ENCODE data around the gene POLR1B.
"Not testable (repeated sequence)": the region's sequence is repeated elsewhere in the genome, so short reads cannot be mapped to it uniquely, and the experiment has no call there.

POLR1B gene

GRCh38 chr2:112540906-112541305, 1.4 kb upstream of the POLR1B start:
- DNase-seq (ENCODE audit: low read depth) = no peak

GRCh38 chr2:112541315-112542122, 746 bp upstream of the POLR1B start:
- peak; percentile 14 for DNase-seq (ENCODE audit: low read depth)

- DNase-seq (ENCODE audit: low read depth) = no peak
Observed at GRCh38 chr2:112542984-112543661, 858 bp downstream of the POLR1B start.

DNA sequence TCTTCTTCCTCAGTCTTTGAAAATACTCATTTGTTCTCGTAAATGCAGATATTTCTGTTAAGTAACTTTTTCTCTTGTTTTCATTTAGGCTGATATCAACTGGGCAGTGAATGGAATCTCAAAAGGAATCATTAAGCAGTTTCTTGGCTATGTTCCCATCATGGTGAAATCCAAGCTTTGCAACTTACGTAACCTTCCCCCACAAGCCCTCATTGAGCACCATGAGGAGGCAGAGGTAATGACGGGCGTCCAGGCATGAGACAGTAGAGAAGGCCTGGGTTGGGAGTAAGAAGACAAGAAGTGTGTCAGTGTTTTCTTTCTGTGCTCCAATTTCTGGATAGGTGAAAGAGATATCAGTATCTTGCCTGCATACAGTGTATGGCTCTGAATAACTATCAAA, 5.1 kb downstream of the POLR1B start:
- DNase-seq (ENCODE audit: low read depth) = peak; percentile 43

DNA sequence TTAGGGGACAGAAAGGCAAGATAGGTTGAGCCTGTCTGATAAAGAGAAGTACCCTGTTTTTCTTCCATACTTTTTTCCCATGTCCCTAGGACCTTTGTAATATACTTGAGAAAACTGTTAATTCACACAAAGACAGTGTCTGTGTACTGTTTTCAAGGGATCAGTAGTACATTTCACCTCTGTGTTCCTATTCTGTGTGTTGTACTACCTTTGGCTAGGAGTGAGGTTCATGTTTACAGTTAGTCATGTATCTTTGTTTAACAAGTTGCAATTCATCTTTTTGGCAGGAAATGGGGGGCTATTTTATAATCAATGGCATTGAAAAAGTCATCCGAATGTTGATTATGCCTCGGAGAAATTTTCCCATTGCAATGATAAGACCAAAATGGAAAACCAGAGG, 6.7 kb downstream of the POLR1B start:
- no peak for DNase-seq (ENCODE audit: low read depth)

DNA sequence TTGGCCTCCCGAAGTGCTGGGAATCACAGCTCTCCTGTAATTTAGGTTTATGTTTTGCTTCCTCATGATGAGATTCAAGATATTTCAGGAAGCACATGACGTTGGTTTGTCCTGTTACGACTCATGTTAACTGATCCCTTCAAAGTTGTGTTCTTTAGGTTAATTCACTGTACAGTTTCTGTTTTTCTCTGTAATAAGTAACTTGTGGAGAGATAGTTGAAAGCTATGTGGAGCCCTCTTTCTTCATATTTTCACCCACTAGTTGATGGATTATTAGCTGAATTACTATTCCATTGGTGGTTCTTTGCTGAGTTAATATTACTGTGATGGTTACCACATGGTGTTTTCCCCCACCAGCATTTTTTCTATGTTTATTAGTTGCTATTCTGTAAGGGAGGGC, 23.8 kb downstream of the POLR1B start:
- no peak for DNase-seq (ENCODE audit: low read depth)

- DNase-seq (ENCODE audit: low read depth) = not testable (repeated sequence)
Observed at GRCh38 chr2:112566508-112566907, 24.2 kb downstream of the POLR1B start.

GRCh38 chr2:112572005-112572404, 29.7 kb downstream of the POLR1B start:
- no peak for DNase-seq (ENCODE audit: low read depth)

- no peak for DNase-seq (ENCODE audit: low read depth)
Observed at GRCh38 chr2:112577756-112578155, 35.5 kb downstream of the POLR1B start.

DNA sequence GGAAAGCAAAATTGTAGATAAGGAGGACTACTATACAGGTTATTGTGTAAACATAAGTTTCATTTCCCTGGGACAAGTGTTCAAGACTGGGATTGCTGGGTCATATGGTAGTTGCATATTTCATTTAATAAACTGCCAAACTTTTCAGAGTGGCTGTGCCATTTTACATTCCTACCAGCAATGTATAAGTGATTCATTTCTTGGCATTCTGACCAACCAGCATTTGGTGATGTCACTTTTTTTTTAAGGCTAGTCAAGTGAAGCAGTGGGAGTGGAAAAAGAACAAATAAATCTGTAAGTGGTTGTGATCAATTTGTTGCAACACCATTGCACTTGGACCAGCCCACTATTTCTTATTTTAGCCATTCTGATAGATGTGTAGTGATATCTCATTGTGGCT, 37.0 kb downstream of the POLR1B start:
- DNase-seq (ENCODE audit: low read depth) = peak; percentile 81

GRCh38 chr2:112580084-112580483, 37.8 kb downstream of the POLR1B start:
- no peak for DNase-seq (ENCODE audit: low read depth)

GRCh38 chr2:112582314-112582746, 40.1 kb downstream of the POLR1B start:
- peak; percentile 53 for DNase-seq (ENCODE audit: low read depth)

DNA sequence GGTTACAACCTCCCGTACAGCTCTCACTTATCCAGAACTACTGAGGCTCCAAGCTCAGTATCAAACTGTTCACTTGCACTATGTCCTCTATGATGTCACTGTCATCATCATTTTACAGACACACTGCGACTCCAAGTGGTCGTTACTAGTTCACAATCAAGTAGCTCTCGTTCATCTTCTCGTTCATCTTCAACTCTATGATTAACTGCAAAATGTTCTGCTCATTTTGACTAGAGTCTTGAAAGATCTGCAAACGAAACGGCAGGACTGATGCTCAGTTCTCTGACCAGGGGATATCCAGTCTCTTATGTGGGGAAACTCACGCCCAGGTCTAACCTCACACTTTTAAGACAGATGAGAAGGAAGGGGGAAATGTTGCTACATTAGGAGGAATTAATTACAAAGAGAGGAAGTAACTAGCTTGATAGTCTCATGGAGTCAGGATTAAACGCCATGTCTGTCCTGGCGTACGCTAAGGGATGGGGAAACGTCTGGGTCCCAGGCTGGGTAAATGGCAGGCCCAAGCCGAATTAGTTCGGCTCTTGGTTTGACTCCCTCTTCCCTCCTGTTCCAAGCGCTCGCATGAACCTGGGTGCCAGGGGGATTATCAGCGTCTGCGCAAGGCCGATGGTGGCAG, 41.4 kb downstream of the POLR1B start:
- DNase-seq (ENCODE audit: low read depth) = no peak

DNA sequence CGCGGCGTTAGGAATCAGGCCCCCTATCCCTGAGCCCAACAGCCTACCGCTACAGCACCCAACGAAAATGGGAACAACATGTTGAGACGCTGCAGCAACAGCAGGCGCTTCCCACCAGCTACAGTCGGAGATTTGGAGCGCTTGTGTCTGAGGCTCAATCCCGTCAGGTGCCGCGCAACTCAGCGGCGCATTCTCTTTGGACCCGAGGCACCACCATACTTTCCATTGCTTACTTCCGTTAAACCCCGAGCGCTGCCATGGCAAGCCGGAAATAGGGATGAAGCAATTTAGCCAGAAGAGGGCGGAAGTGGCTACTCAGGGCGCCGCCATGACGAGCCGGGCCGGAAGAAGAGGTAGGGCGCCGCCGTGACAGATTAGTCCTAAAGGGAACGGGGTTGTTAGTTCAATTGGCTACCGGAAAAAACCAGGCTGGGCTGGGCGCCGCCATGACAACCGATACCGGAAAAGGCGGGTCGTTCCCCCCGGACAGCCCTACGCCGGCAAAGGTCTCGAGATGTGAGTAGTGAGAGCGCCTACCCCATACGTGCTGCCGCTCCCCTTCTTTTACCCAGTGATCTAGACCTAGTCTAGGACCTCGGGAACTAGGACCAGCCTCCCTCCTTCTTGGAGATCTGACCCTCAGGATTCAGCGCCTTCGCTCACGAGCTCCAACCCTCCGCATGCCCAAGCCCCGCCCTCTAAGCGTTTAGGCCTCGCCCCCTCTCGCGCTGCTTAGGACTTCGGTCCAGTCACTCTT, 42.0 kb downstream of the POLR1B start, which contains the start of gene CHCHD5:
TSS of gene CHCHD5 (plus strand) at position 476 of the 757 bp plus-strand sequence. CDS start at position 515, 39 bp downstream.
- peak; percentile 94 for DNase-seq (ENCODE audit: low read depth)

- no peak for DNase-seq (ENCODE audit: low read depth)
Observed at GRCh38 chr2:112584891-112585250, 42.6 kb downstream of the POLR1B start.

GRCh38 chr2:112585400-112585799, 43.1 kb downstream of the POLR1B start:
- DNase-seq (ENCODE audit: low read depth) = no peak

GRCh38 chr2:112585873-112586464, 43.7 kb downstream of the POLR1B start:
- DNase-seq (ENCODE audit: low read depth) = no peak

DNA sequence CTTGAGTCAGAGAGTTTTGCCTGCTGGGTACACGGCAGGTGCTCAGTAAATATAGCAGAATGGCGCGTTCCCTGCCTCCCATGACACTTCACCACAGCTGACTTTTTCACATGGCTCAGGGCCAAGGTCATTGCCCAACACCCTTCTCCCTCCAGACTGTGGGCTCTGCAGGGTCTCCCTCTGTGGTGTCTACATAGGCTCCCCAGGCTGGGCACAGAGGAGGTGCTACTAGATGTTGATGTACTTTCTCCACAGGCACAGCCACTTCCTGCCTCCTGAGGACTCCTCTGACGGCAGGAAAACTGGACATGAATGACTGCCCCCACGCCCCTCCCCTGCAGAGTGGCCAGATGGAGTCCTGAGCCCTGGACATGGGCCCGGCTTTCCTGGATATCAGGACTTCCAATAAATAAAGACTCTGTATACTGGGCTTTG, 46.4 kb downstream of the POLR1B start:
- no peak for DNase-seq (ENCODE audit: low read depth)

DNA sequence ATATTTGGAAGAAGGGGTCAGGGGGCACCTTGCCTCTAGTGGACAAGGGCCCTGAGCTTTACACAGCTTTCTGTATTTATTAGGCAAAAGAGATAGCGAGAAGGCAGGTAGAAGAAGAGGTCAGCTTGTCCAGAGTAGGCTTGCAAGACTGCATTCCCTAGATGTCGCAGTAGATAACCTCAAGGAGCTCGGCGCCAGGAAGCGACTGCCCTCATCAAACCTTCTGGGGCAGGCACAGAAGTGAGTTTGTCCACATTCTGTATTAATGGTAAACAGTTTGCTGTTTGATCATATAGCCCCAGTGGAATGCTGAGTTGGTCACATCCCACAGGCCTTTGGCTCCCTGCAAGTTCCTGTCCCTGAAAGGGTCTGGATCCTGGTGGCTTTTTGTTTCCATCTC, 49.1 kb downstream of the POLR1B start:
- no peak for DNase-seq (ENCODE audit: low read depth)

DNA sequence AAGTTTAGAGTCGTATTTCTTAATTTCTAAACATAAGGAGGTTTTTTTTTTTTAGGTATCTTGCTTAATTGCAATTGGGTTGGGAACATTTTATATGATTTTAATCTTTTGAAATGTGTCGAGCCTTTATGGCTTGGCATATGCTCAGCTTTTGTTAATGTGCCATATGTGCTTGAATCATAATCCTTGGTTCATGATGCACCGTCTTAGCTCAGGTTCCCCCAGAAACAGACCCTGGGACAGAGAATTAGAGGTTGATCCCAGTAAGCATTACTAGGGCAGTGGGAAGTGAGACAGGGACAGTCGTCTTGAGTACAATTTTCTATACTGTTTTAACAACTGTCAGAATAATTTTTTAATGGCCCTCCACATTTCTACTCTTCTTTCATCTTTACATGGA, 51.5 kb downstream of the POLR1B start:
- DNase-seq (ENCODE audit: low read depth) = no peak

DNA sequence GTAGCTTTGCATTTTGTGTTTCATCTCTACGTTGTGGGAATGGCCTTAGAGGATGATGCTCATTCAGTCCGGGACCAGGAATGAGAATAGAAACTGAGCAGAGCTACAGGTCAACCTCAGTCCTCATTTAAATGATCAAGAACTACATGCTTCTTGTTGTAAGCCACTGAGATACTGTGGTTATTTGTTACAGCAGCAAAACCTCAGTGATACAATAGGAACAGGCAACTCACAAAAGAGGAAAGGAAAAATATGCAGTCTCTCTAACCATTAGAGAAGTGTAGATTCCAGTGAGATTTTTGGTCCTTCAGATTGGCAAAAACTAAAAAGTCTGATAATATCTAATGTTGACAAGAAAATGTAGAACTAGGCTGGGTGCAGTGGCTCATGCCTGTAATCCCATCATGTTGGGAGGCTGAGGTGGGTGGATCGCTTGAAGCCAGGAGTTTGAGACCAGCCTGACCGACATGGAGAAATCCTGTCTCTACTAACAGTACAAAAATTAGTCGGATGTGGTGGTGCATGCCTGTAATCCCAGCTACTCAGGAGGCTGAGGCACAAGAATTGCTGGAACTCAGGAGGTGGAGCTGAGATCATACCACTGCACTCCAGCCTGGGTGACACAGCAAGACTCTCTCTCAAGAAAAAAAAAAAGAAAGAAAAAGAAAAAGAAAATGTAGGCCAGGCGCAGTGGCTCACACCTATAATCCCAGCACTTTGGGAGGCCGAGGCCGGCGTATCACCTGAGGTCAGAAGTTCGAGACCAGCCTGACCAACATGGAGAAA, 55.5 kb downstream of the POLR1B start:
- no peak for DNase-seq (ENCODE audit: low read depth)
